KMS-11 (cell line): ENCODE measurements around the gene SNHG17.
A peak's percentile ranks its signal among the peaks of the same experiment; 100 is the strongest.
"Not testable (repeated sequence)": the region's sequence is repeated elsewhere in the genome, so short reads cannot be mapped to it uniquely, and the experiment has no call there.

Experiments
- H2AFZ ChIP-seq: fragments of 200-600 bp; sonication (generic); 2 replicates; pipeline ENCODE4 v1.6.1; 2016; ENCODE audit warnings: antibody characterized with exemption, mixed run types, low read depth
- H3K27ac ChIP-seq: fragments of 200-600 bp; sonication (generic); 2 replicates; pipeline ENCODE4 v1.6.1; 2016; ENCODE audit warnings: mild to moderate bottlenecking, mixed run types
- H3K27me3 ChIP-seq: fragments of 200-600 bp; sonication (generic); 2 replicates; pipeline ENCODE4 v1.6.1; 2017; ENCODE audit warnings: mild to moderate bottlenecking, low read depth, mixed run types, moderate library complexity; ENCODE audit not compliant: insufficient read depth
- H3K36me3 ChIP-seq: fragments of 200-600 bp; sonication (generic); 2 replicates; pipeline ENCODE4 v1.6.1; 2017; ENCODE audit warnings: mild to moderate bottlenecking, mixed run types; ENCODE audit not compliant: insufficient read depth
- H3K4me1 ChIP-seq: fragments of 200-600 bp; sonication (generic); 2 replicates; pipeline ENCODE4 v1.6.1; 2016; ENCODE audit warnings: mild to moderate bottlenecking, low read depth, mixed run types; ENCODE audit not compliant: poor library complexity, severe bottlenecking
- H3K4me2 ChIP-seq: fragments of 200-600 bp; sonication (generic); 2 replicates; pipeline ENCODE4 v1.7.0; 2016; ENCODE audit warnings: mild to moderate bottlenecking, mixed run types
- H3K4me3 ChIP-seq: fragments of 200-600 bp; sonication (generic); IDR thresholded peaks from 2 replicates; pipeline ENCODE4 v1.6.1; 2017; ENCODE audit warnings: low read depth, low read length, mixed read lengths; ENCODE audit not compliant: insufficient read depth
- H3K79me2 ChIP-seq: fragments of 200-600 bp; sonication (generic); 2 replicates; pipeline ENCODE4 v1.6.1; 2016; ENCODE audit warnings: low read depth, mixed run types; ENCODE audit not compliant: insufficient read depth
- H3K9ac ChIP-seq: fragments of 200-600 bp; sonication (generic); 2 replicates; pipeline ENCODE4 v1.6.1; 2016; ENCODE audit warnings: mild to moderate bottlenecking, mixed run types
- H4K20me1 ChIP-seq: fragments of 200-600 bp; sonication (generic); 2 replicates; pipeline ENCODE4 v1.6.1; 2016; ENCODE audit warnings: mild to moderate bottlenecking, mixed run types; ENCODE audit not compliant: insufficient read depth
- TF ChIP-seq, protein P1 (sequence below): fragments of 200-600 bp; sonication (generic); conservative IDR thresholded peaks from 2 replicates; pipeline ENCODE4 v1.6.1; 2017; ENCODE audit warnings: low read depth, mild to moderate bottlenecking, antibody characterized with exemption, low read length, moderate library complexity, mixed read lengths

Gene SNHG17

DNA sequence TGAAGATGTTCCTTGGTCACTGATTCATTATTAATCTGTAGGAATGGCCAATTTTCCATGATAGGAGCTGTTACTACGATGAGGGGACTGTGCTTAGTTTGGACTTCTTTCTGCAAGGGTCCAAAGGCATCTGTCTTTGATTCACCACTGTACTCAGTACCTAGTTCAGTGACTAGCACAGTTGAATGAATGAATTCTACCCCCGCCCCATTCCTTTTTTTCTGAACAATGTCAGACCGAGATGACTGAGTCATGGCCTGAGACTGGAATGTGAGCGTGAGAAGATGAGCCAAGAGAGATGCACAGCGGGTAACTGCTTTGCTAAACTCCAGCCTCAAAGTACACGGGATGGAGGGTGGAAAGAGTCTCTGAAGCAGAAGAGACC is 419 bp upstream of the SNHG17 start:
- Histone ChIP-seq H2AFZ (peak overlapping the region; percentile 56), H3K9ac (no peak overlapping the region), H3K27ac (peak overlapping the region; percentile 93; the same call in 1 of the 2 replicates), H3K4me1 (peaks cover 33% of the 10 kb centered on the region), H3K4me2 (no peak overlapping the region), H3K36me3 (peaks cover 35% of the 10 kb centered on the region; the same call in 1 of the 2 replicates), H4K20me1 (peaks cover 32% of the 10 kb centered on the region), H3K79me2 (peaks cover 47% of the 10 kb centered on the region), H3K4me3 (no peak overlapping the region), H3K27me3 (no peaks in the 10 kb centered on the region; the same call in 1 of the 2 replicates)
- TF ChIP-seq, protein P1, sequence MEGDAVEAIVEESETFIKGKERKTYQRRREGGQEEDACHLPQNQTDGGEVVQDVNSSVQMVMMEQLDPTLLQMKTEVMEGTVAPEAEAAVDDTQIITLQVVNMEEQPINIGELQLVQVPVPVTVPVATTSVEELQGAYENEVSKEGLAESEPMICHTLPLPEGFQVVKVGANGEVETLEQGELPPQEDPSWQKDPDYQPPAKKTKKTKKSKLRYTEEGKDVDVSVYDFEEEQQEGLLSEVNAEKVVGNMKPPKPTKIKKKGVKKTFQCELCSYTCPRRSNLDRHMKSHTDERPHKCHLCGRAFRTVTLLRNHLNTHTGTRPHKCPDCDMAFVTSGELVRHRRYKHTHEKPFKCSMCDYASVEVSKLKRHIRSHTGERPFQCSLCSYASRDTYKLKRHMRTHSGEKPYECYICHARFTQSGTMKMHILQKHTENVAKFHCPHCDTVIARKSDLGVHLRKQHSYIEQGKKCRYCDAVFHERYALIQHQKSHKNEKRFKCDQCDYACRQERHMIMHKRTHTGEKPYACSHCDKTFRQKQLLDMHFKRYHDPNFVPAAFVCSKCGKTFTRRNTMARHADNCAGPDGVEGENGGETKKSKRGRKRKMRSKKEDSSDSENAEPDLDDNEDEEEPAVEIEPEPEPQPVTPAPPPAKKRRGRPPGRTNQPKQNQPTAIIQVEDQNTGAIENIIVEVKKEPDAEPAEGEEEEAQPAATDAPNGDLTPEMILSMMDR: peak; percentile 70

DNA sequence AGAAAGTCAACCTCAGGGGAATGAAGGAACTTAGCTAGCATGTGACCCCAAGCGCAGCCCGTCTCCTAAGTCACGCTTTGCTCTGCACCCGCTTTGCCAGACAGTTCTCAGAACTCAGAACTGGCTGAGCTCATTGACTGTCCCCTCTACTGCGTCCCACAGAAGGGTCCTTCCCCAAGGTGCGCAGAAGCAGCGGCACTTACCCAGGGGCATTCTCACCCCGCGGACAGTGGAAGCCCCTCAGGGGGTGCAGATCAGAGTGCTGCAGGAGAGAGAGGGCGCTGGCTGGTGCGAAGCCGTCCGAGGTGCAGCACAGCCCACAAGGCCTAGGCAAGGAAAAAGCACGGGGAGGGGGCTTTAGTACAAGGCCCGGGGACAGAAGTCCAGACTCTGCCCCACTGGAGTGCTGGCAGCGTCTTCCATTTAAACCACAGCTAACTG is 807 bp downstream of the SNHG17 start:
- H4K20me1 ChIP-seq: peaks cover 39% of the 10 kb centered on the region
- H3K27ac ChIP-seq: peak overlapping the region; percentile 93
- peaks cover 43% of the 10 kb centered on the region for H3K4me1 ChIP-seq
- TF ChIP-seq, protein P1: no peak
- no peak overlapping the region for H3K4me3 ChIP-seq
- H3K4me2 ChIP-seq: peak overlapping the region; percentile 92
- no peaks in the 10 kb centered on the region; the same call in 1 of the 2 replicates for H3K27me3 ChIP-seq
- H3K36me3 ChIP-seq: peaks cover 47% of the 10 kb centered on the region; the same call in 1 of the 2 replicates
- H3K9ac ChIP-seq: peak overlapping the region; percentile 100
- H2AFZ ChIP-seq: peak overlapping the region; percentile 19; the same call in 1 of the 2 replicates
- peaks cover 59% of the 10 kb centered on the region for H3K79me2 ChIP-seq

DNA sequence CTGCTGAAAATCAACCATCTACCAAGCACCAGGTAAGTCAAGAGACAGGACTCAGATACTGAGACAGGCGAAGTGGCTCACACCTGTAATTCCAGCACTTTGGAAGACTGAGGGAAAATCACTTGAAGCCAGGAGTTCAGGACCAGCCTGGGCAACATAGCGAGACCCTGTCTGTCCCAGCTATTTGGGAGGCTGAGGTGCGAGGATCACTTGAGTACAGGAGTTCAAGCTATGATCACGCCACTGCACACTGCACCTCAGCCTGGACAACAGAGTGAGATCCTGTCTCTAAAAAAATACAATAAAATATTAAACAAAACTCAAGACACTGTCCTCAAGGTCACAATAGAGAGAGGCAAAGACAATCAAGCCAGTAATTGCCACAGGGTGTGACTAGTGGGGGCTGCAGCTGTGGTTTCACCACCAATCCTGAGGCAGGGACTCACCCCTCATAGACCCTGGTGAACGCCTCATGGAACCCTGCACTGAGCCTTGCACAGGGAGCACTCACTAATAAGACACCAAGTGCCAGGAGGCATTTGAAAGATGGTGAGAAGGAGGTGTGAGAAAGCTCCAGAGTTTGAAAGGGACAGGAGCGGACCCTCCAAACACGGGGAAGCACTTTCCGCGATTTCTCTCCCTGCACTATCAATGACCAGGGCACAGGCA is 1.7 kb downstream of the SNHG17 start:
- no peaks in the 10 kb centered on the region for H3K27me3 ChIP-seq
- H3K79me2 ChIP-seq: peaks cover 68% of the 10 kb centered on the region
- H3K4me2 ChIP-seq: peak overlapping the region; percentile 92
- peaks cover 43% of the 10 kb centered on the region for H3K4me1 ChIP-seq
- peak overlapping the region; percentile 100 for H3K9ac ChIP-seq
- peaks cover 54% of the 10 kb centered on the region; the same call in 1 of the 2 replicates for H3K36me3 ChIP-seq
- H4K20me1 ChIP-seq: peaks cover 44% of the 10 kb centered on the region
- no peak overlapping the region for H3K4me3 ChIP-seq
- H2AFZ ChIP-seq: no peak overlapping the region
- peak overlapping the region; percentile 93; the same call in 1 of the 2 replicates for H3K27ac ChIP-seq
- TF ChIP-seq, protein P1: no peak

DNA sequence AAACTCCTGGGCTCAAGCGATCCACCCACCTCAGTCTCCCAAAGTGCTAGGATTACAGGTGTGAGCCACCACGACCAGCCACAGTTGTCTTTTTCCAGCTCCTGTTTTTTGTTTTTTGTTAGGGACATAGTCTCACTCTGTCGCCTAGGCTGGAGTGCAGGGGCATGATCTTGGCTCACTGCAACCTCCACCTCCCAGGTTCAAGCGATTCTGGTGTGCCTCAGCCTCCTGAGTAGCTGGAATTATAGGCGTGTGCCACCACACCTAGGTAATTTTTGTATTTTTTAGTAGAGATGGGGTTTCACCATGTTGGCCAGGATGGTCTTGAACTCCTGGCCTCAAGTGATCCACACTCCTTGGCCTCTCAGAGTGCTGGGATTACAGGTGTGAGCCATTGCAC is 2.3 kb downstream of the SNHG17 start:
- H3K36me3 ChIP-seq: peaks cover 60% of the 10 kb centered on the region; the same call in 1 of the 2 replicates
- peak overlapping the region; percentile 92 for H3K4me2 ChIP-seq
- H3K27me3 ChIP-seq, H2AFZ ChIP-seq, H3K4me3 ChIP-seq: not testable (repeated sequence)
- H3K4me1 ChIP-seq: peaks cover 43% of the 10 kb centered on the region
- H3K9ac ChIP-seq: peak overlapping the region; percentile 100; the same call in 1 of the 2 replicates
- H3K79me2 ChIP-seq: peaks cover 74% of the 10 kb centered on the region
- peaks cover 49% of the 10 kb centered on the region for H4K20me1 ChIP-seq
- H3K27ac ChIP-seq: peak overlapping the region; percentile 93; the same call in 1 of the 2 replicates

DNA sequence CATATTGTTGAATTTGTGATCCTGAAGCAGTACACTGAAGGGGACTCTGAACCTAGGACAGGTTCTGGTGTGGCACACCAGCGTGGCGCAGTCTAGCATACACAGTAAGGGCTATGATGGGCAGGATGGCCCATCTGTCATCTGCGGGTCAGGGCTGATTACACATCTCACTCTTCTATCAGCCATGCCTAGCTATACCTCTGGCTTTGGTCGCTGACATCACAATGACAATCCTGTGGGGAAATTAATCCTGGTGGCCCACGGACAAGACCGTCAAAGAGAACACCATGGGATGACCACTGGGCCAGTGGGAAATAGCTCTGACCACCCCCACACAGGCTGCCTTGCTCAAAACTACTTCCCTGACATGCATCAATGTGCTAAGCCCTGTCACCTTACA is 2.8 kb downstream of the SNHG17 start:
- no peak overlapping the region for H2AFZ ChIP-seq
- H3K36me3 ChIP-seq: peaks cover 65% of the 10 kb centered on the region; the same call in 1 of the 2 replicates
- H3K4me2 ChIP-seq: peak overlapping the region; percentile 92
- H3K27me3 ChIP-seq: no peaks in the 10 kb centered on the region
- peaks cover 43% of the 10 kb centered on the region for H3K4me1 ChIP-seq
- peak overlapping the region; percentile 7; the same call in 1 of the 2 replicates for H3K27ac ChIP-seq
- H3K9ac ChIP-seq: peak overlapping the region; percentile 100; the same call in 1 of the 2 replicates
- H3K4me3 ChIP-seq: no peak overlapping the region
- H4K20me1 ChIP-seq: peaks cover 55% of the 10 kb centered on the region
- TF ChIP-seq, protein P1: no peak
- peaks cover 79% of the 10 kb centered on the region for H3K79me2 ChIP-seq
